ENCODE results near the gene MCM8. TPM values are rescaled to one million over a fixed set of nuclear protein-coding genes. Genes with fewer than 3 reads are reported as not detected.

The MCM8 gene
- total RNA-seq, 3 donors from 2014 or later: 5.9 to 9.7 (median 6.7) TPM

DNA sequence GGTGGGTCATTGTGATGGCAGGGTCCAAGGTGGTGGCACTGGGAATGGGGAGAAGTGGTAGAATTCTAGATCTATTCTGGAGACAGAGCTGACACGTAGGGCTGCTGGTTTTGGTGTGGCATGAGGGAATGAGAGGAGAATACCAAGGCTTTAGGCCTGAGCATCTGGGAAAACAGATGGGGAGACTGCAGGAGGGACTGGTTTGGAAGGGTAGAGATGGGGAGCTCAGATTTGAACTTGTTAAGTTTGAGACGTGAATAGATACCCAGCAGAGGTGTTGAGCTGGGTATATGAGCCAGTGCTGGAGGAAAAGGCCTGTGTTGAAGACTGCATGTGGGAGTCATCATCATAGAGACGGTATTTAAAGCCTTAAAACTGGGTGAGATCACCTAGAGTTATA lies 17.7 kb upstream of the MCM8 start:
- Histone ChIP-seq H3K4me3 (no peak overlapping the region), H3K4me1 (no peaks in the 10 kb centered on the region), H3K36me3 (no peaks in the 10 kb centered on the region), H3K9me3 (no peaks in the 10 kb centered on the region), H3K27me3 (peaks cover 0 to 4% of the 10 kb centered on the region in 2 donors), H3K27ac (no peak overlapping the region)
- no peak for TF ChIP-seq POLR2AphosphoS5 (IDR thresholded peaks at IDR 0.05)
- no peak for TF ChIP-seq POLR2A (IDR thresholded peaks at IDR 0.05)
- TF ChIP-seq, protein P1, sequence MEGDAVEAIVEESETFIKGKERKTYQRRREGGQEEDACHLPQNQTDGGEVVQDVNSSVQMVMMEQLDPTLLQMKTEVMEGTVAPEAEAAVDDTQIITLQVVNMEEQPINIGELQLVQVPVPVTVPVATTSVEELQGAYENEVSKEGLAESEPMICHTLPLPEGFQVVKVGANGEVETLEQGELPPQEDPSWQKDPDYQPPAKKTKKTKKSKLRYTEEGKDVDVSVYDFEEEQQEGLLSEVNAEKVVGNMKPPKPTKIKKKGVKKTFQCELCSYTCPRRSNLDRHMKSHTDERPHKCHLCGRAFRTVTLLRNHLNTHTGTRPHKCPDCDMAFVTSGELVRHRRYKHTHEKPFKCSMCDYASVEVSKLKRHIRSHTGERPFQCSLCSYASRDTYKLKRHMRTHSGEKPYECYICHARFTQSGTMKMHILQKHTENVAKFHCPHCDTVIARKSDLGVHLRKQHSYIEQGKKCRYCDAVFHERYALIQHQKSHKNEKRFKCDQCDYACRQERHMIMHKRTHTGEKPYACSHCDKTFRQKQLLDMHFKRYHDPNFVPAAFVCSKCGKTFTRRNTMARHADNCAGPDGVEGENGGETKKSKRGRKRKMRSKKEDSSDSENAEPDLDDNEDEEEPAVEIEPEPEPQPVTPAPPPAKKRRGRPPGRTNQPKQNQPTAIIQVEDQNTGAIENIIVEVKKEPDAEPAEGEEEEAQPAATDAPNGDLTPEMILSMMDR (IDR thresholded peaks at IDR 0.05): no peak
- intact Hi-C loops (cut with DNase I; ENCODE audit: low total_unique reads): loop anchor here (5.0 kb wide), 1 partner anchor 795 kb away; no protein-coding TSS in a partner anchor
- no peak for DNase-seq (ENCODE audit: low spot score in 2 of 2)

DNA sequence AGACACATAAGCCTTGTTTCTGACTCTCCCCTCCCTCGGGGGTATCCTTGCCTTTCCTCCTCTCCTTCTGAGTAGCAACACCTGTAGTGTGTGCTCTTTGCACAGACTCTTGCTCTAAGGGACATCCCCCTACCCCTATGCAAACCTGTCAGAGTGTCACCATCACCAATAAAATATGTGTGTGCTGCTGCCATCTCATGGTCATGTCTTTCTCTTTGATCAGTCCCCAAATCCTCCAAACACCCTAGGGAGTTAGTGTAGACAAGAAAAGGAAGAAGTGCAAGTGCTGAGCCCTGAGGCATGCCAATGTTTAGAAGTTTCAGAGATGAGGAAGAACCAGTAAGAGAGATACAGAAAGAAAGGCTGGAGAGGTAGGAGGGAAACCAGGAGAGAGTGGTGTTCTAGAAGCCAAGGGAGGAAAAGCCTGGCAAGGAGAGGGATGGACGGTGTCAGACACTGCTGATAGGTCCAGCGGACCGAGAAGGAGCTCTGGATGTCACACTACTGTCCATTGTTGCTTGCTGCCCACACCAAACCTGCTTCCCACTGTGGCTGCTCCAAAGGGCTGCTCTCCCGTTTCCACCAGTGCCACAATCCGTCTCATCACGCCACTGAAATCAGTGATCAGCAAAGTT lies 16.5 kb upstream of the MCM8 start:
- Histone ChIP-seq H3K27ac (no peak overlapping the region), H3K36me3 (no peaks in the 10 kb centered on the region), H3K27me3 (peaks cover 0 to 4% of the 10 kb centered on the region in 2 donors), H3K4me3 (no peak overlapping the region), H3K9me3 (no peaks in the 10 kb centered on the region), H3K4me1 (no peaks in the 10 kb centered on the region)
- no peak for DNase-seq (ENCODE audit: low spot score in 2 of 2)
- intact Hi-C loops (cut with DNase I; ENCODE audit: low total_unique reads): loop anchor here (5.0 kb wide), 1 partner anchor 793 kb away; no protein-coding TSS in a partner anchor
- TF ChIP-seq POLR2AphosphoS5 (IDR thresholded peaks at IDR 0.05) (no peak), POLR2A (IDR thresholded peaks at IDR 0.05) (no peak)
- TF ChIP-seq, protein P1 (IDR thresholded peaks at IDR 0.05): no peak

DNA sequence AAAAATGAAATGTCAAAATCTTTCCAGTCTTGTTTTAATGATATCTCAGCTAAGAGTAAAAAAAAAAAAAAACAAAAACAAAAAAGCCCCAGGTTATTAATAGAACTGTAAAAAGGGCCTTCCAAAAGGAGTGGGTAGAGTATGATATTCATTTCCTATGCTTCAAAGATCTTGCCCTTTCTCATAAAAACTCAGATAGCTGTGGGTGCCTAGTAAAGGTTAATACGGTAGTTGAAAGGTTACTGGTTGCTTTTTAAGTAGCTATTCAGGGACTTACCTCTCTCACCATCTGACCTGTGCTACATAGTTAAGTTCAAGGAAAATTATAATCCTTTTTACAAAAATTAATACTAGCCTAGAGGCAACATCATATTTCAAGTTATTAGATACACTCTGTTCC lies 15.1 kb upstream of the MCM8 start:
- no peaks in the 10 kb centered on the region for H3K27me3 ChIP-seq
- H3K4me3 ChIP-seq: no peak overlapping the region
- intact Hi-C loops (cut with DNase I; ENCODE audit: low total_unique reads): no loop called here
- no peaks in the 10 kb centered on the region for H3K9me3 ChIP-seq
- no peaks in the 10 kb centered on the region for H3K4me1 ChIP-seq
- no peak for TF ChIP-seq POLR2AphosphoS5 (IDR thresholded peaks at IDR 0.05)
- no peak for TF ChIP-seq POLR2A (IDR thresholded peaks at IDR 0.05)
- TF ChIP-seq, protein P1 (IDR thresholded peaks at IDR 0.05): no peak
- no peak for DNase-seq (ENCODE audit: low spot score in 2 of 2)
- no peaks in the 10 kb centered on the region for H3K36me3 ChIP-seq
- no peak overlapping the region for H3K27ac ChIP-seq

DNA sequence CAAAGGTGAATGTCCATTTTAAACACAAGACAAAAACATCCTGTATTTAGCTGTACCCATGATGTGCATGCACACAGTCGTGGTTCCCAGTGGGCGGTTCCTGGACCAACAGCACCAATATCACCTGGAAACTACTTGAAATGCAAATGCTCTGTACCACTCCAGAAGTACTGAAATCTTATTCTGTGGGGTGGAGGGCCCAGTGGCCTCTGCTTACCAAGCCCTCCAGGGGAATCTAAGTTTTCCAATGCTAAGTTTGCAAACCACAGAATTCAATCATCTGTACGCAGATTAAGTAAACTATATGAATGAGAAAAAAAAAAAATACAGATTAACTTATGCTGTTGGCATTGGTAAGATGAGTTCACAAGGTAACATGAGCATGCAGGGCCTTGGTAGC lies 14.2 kb upstream of the MCM8 start:
- intact Hi-C loops (cut with DNase I; ENCODE audit: low total_unique reads): no loop called here
- DNase-seq (ENCODE audit: low spot score in 2 of 2): no peak
- Histone ChIP-seq H3K36me3 (no peaks in the 10 kb centered on the region), H3K9me3 (no peaks in the 10 kb centered on the region), H3K27ac (no peak overlapping the region), H3K4me1 (no peaks in the 10 kb centered on the region), H3K27me3 (no peaks in the 10 kb centered on the region), H3K4me3 (no peak overlapping the region)
- TF ChIP-seq POLR2A (IDR thresholded peaks at IDR 0.05) (no peak), POLR2AphosphoS5 (IDR thresholded peaks at IDR 0.05) (no peak)
- TF ChIP-seq, protein P1 (IDR thresholded peaks at IDR 0.05): no peak

DNA sequence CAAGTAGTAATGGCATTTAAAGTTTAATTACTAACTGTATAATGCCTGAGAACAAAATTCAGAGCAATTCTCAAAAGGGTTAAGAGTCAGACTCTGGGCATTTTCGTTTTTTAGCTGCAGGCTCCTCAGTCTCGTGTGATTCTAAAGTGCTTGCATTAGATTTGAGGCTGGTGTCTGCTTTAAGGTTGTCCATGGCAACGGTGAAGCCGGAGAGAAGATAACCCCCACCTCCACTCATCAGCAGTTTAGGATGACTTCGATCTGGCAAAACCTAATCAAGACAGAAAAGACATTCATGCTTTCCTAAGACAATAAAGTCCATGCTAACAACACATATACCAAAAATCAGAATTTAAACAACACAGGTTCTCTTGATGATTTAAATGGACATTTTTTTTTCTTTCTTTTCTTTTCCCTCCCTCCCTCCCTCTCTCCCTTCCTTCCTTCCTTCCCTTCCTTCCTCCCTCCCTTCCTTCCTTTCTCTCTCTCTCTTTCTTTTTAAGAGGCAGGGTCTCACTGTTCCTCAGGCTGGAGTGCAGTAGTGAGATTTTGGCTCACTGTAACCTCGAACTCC lies 11.9 kb upstream of the MCM8 start:
- H3K27ac ChIP-seq: no peak overlapping the region
- TF ChIP-seq, protein P1 (IDR thresholded peaks at IDR 0.05): no peak
- TF ChIP-seq POLR2A (IDR thresholded peaks at IDR 0.05) (no peak), POLR2AphosphoS5 (IDR thresholded peaks at IDR 0.05) (no peak)
- no peak for DNase-seq (ENCODE audit: low spot score in 2 of 2)
- H3K4me1 ChIP-seq: no peaks in the 10 kb centered on the region
- no peaks in the 10 kb centered on the region for H3K27me3 ChIP-seq
- H3K36me3 ChIP-seq: no peaks in the 10 kb centered on the region
- no peak overlapping the region for H3K4me3 ChIP-seq
- H3K9me3 ChIP-seq: no peaks in the 10 kb centered on the region
- intact Hi-C loops (cut with DNase I; ENCODE audit: low total_unique reads): no loop called here

Measured in breast epithelium (tissue), 4 donors.